H1 (cell line): ENCODE data around the gene MYOZ2. TPM values are rescaled to one million over a fixed set of nuclear protein-coding genes. Genes with fewer than 3 reads are reported as not detected.

Experiments
- CTCF ChIA-PET: fragments of 300-600 bp; sonication (Branson Sonifier 250); formaldehyde crosslinking; loops from one replicate; lab custom pipeline; 2021; ENCODE audit not compliant: partially characterized antibody; lab: Charles Lee
- POLR2A ChIA-PET: fragments of 300-600 bp; sonication (Branson Sonifier 250); formaldehyde crosslinking; loops from one replicate; lab custom pipeline; 2021; ENCODE audit warnings: inconsistent platforms; ENCODE audit not compliant: partially characterized antibody; lab: Charles Lee
- DNase-seq, 2 experiments: peaks; one replicate each; pipeline versions ENCODE4 v3.0.0 to v3.0.0-alpha.2; 2010 to 2022; ENCODE audit warnings: low spot score in 2 of 2, low read depth in 1 of 2, mixed read lengths in 1 of 2
- FAIRE-seq: peaks from 2 replicates; lab custom pipeline; 2011; peaks lifted over from hg19 to GRCh38; lab: Jason Lieb, UNC
- H2AFZ ChIP-seq: 2 replicates; pipeline ENCODE4 v1.8.1; 2012; ENCODE audit warnings: low read length, inconsistent platforms
- H2AK5ac ChIP-seq: 2 replicates; pipeline ENCODE4 v1.6.1; 2013; ENCODE audit warnings: low read depth, low read length
- H2BK120ac ChIP-seq: replicated peaks from 2 replicates; pipeline ENCODE3; 2013; ENCODE audit warnings: low read depth, low read length, inconsistent platforms
- H2BK12ac ChIP-seq: 2 replicates; pipeline ENCODE4 v1.6.1; 2013; ENCODE audit warnings: low read depth, low read length
- H2BK15ac ChIP-seq: 2 replicates; pipeline ENCODE4 v1.6.1; 2013; ENCODE audit warnings: low read length
- H2BK20ac ChIP-seq: 2 replicates; pipeline ENCODE4 v1.6.1; 2013; ENCODE audit warnings: low read length
- H2BK5ac ChIP-seq: 2 replicates; pipeline ENCODE4 v1.6.1; 2013; ENCODE audit warnings: low read depth, low read length
- H3K14ac ChIP-seq: 2 replicates; pipeline ENCODE4 v1.6.1; 2013; ENCODE audit warnings: inconsistent platforms; ENCODE audit not compliant: insufficient read length
- H3K18ac ChIP-seq: 2 replicates; pipeline ENCODE4 v1.6.1; 2013; ENCODE audit warnings: low read length; ENCODE audit errors: extremely low read depth
- H3K23ac ChIP-seq: 2 replicates; pipeline ENCODE4 v1.6.1; 2013; ENCODE audit warnings: inconsistent platforms; ENCODE audit not compliant: insufficient read length
- H3K23me2 ChIP-seq: 2 replicates; pipeline ENCODE4 v1.6.1; 2013; ENCODE audit warnings: low read depth, low read length
- H3K27ac ChIP-seq: 2 replicates; pipeline ENCODE4 v1.6.1; 2011; ENCODE audit warnings: low read depth, low read length, inconsistent platforms
- H3K27me3 ChIP-seq, 4 experiments: replicated peaks in 1 of 4; 1 replicate in 1 of 4; 2 replicates in 3 of 4; pipeline versions ENCODE4 v1.6.1 to v1.8.1; 2011 to 2013; ENCODE audit warnings: low read length in 3 of 4, mild to moderate bottlenecking in 3 of 4, inconsistent platforms in 2 of 4, mixed read lengths in 2 of 4, moderate library complexity in 1 of 4; ENCODE audit not compliant: control insufficient read depth in 3 of 4, insufficient read depth in 3 of 4; ENCODE audit errors: extremely low read depth in 1 of 4
- H3K36me3 ChIP-seq, 4 experiments: 2 replicates each; pipeline versions ENCODE4 v1.6.1 to v1.8.1; 2011 to 2013; ENCODE audit warnings: mild to moderate bottlenecking in 4 of 4, low read length in 3 of 4, moderate library complexity in 2 of 4, control low read depth in 1 of 4, inconsistent platforms in 1 of 4; ENCODE audit not compliant: insufficient read depth in 4 of 4, control insufficient read depth in 2 of 4
- H3K4ac ChIP-seq: replicated peaks from 2 replicates; pipeline ENCODE3; 2013; ENCODE audit warnings: low read length, low read depth, mixed read lengths, inconsistent platforms; ENCODE audit not compliant: insufficient read length
- H3K4me1 ChIP-seq, 4 experiments: replicated peaks in 1 of 4; 1 replicate in 1 of 4; 2 replicates in 3 of 4; pipeline versions ENCODE4 v1.6.1 to v1.8.1; 2011 to 2013; ENCODE audit warnings: low read length in 3 of 4, inconsistent platforms in 2 of 4, mixed read lengths in 1 of 4; ENCODE audit not compliant: insufficient read depth in 4 of 4, control insufficient read depth in 3 of 4
- H3K4me2 ChIP-seq, 2 experiments: 2 replicates each; pipeline versions ENCODE4 v1.6.1 to v1.8.1; 2011 to 2013; ENCODE audit warnings: low read depth in 2 of 2, low read length in 2 of 2, control low read depth in 1 of 2, inconsistent platforms in 1 of 2, mild to moderate bottlenecking in 1 of 2; ENCODE audit not compliant: insufficient read depth in 1 of 2
- H3K4me3 ChIP-seq, 4 experiments: fragments of 200-600, 300-600 bp in 1 of 4; sonication (generic), shearing (Covaris generic), sonication (Bioruptor Twin) in 1 of 4; 2 replicates each; pipeline versions ENCODE4 v1.5.1 to v1.8.1; 2011 to 2016; ENCODE audit warnings: low read length in 4 of 4, low read depth in 3 of 4, control low read depth in 2 of 4, inconsistent platforms in 2 of 4, mild to moderate bottlenecking in 2 of 4, mixed read lengths in 1 of 4, moderate library complexity in 1 of 4; ENCODE audit not compliant: insufficient read depth in 2 of 4; ENCODE audit errors: extremely low read depth in 1 of 4
- H3K56ac ChIP-seq: replicated peaks from 2 replicates; pipeline ENCODE3; 2013; ENCODE audit warnings: low read depth, mild to moderate bottlenecking, mixed read lengths, low read length, inconsistent platforms; ENCODE audit not compliant: insufficient read length
- H3K79me1 ChIP-seq: 2 replicates; pipeline ENCODE4 v1.6.1; 2013; ENCODE audit warnings: low read depth, low read length, control low read depth
- H3K79me2 ChIP-seq, 2 experiments: 2 replicates each; pipeline versions ENCODE4 v1.6.1 to v1.8.1; 2012 to 2013; ENCODE audit warnings: low read length in 2 of 2, mild to moderate bottlenecking in 2 of 2, inconsistent platforms in 1 of 2; ENCODE audit not compliant: insufficient read depth in 2 of 2, control insufficient read depth in 1 of 2
- H3K9ac ChIP-seq, 4 experiments: replicated peaks in 1 of 4; 1 replicate in 1 of 4; 2 replicates in 3 of 4; pipeline versions ENCODE4 v1.6.1 to v1.8.1; 2011 to 2013; ENCODE audit warnings: low read depth in 3 of 4, low read length in 3 of 4, control low read depth in 2 of 4, mild to moderate bottlenecking in 2 of 4, moderate library complexity in 2 of 4, inconsistent platforms in 1 of 4; ENCODE audit errors: extremely low read depth in 1 of 4
- H3K9me3 ChIP-seq, 2 experiments: 2 replicates each; pipeline versions ENCODE4 v1.6.1 to v1.8.1; 2012 to 2013; ENCODE audit warnings: mild to moderate bottlenecking in 2 of 2, moderate library complexity in 2 of 2, control low read depth in 1 of 2, inconsistent platforms in 1 of 2, low read depth in 1 of 2, low read length in 1 of 2, mixed read lengths in 1 of 2; ENCODE audit not compliant: insufficient read depth in 2 of 2
- H4K20me1 ChIP-seq, 2 experiments: replicated peaks in 1 of 2; 2 replicates each; pipeline versions ENCODE3 to v1.8.1; 2011 to 2013; ENCODE audit warnings: inconsistent platforms in 2 of 2, low read length in 2 of 2, mild to moderate bottlenecking in 1 of 2; ENCODE audit not compliant: insufficient read depth in 2 of 2, control insufficient read depth in 1 of 2
- H4K5ac ChIP-seq: 2 replicates; pipeline ENCODE4 v1.6.1; 2013; ENCODE audit warnings: low read length, low read depth, mixed read lengths, inconsistent platforms; ENCODE audit not compliant: insufficient read length
- H4K8ac ChIP-seq: 2 replicates; pipeline ENCODE4 v1.8.0; 2013; ENCODE audit warnings: mild to moderate bottlenecking, moderate library complexity, low read length, inconsistent platforms; ENCODE audit not compliant: insufficient read depth; ENCODE audit errors: extremely low read depth
- H4K91ac ChIP-seq: replicated peaks from 2 replicates; pipeline ENCODE3; 2013; ENCODE audit warnings: low read length, mixed read lengths, inconsistent platforms; ENCODE audit not compliant: insufficient read length
- ASH2L ChIP-seq: fragments of 200-600, 300-600 bp; sonication (generic); IDR thresholded peaks from one replicate; pipeline ENCODE4 v1.7.1; 2017; ENCODE audit warnings: low read length
- BRCA1 ChIP-seq: IDR thresholded peaks from 2 replicates; pipeline ENCODE4 v1.6.1; 2012; ENCODE audit warnings: low read depth, low read length, improper control_type of control experiment
- CREB1 ChIP-seq: IDR thresholded peaks from 2 replicates; pipeline ENCODE4 v1.6.1; 2012; ENCODE audit warnings: inconsistent platforms
- CTCF ChIP-seq, 3 experiments: IDR thresholded peaks; 1 replicate in 2 of 3; 2 replicates in 1 of 3; pipeline versions ENCODE4 v1.5.1 to v1.6.1; 2011; ENCODE audit warnings: low read length in 3 of 3, mild to moderate bottlenecking in 3 of 3, inconsistent platforms in 2 of 3, low read depth in 1 of 3, moderate library complexity in 1 of 3; ENCODE audit not compliant: insufficient read depth in 1 of 3; ENCODE audit errors: control extremely low read depth in 1 of 3
- GTF2F1 ChIP-seq: IDR thresholded peaks from 2 replicates; pipeline ENCODE4 v1.6.1; 2012; ENCODE audit warnings: low read depth, low read length, improper control_type of control experiment, borderline replicate concordance
- KDM1A ChIP-seq: fragments of 200-600, 300-600 bp; sonication (generic); IDR thresholded peaks from 2 replicates; pipeline ENCODE4 v1.7.1; 2016; ENCODE audit warnings: mild to moderate bottlenecking, low read length, borderline replicate concordance
- POLR2A ChIP-seq, 2 experiments: IDR thresholded peaks; 1 replicate in 1 of 2; 2 replicates in 1 of 2; pipeline ENCODE4 v1.6.1; 2011; ENCODE audit warnings: low read depth in 2 of 2, low read length in 2 of 2, mild to moderate bottlenecking in 2 of 2; ENCODE audit errors: control extremely low read depth in 1 of 2
- SIN3A ChIP-seq, 2 experiments: IDR thresholded peaks in 1 of 2; conservative IDR thresholded peaks in 1 of 2; 2 replicates each; pipeline ENCODE4 v1.6.1; 2011 to 2012; ENCODE audit warnings: low read length in 2 of 2, improper control_type of control experiment in 1 of 2, low read depth in 1 of 2, mild to moderate bottlenecking in 1 of 2
- SP1 ChIP-seq: IDR thresholded peaks from 2 replicates; pipeline ENCODE4 v1.6.1; 2011; ENCODE audit warnings: low read depth, low read length
- SP2 ChIP-seq: IDR thresholded peaks from 2 replicates; pipeline ENCODE4 v1.6.1; 2012; ENCODE audit warnings: mild to moderate bottlenecking, low read length, inconsistent platforms
- SRF ChIP-seq: IDR thresholded peaks from 2 replicates; pipeline ENCODE4 v1.6.1; 2011; ENCODE audit warnings: mild to moderate bottlenecking, low read depth, low read length, moderate library complexity
- TEAD4 ChIP-seq: IDR thresholded peaks from 2 replicates; pipeline ENCODE4 v1.6.1; 2012; ENCODE audit warnings: low read depth, low read length, inconsistent platforms, mixed read lengths
- YY1 ChIP-seq: IDR thresholded peaks from 2 replicates; pipeline ENCODE4 v1.6.1; 2011; ENCODE audit warnings: low read depth, mild to moderate bottlenecking, low read length
- ZNF274 ChIP-seq: IDR thresholded peaks from 2 replicates; pipeline ENCODE4 v1.7.0; 2012; ENCODE audit warnings: low read length, borderline replicate concordance; ENCODE audit errors: extremely low read depth
- WGBS, 2 experiments: shearing (Covaris generic) in 1 of 2; methylation state at CpG; one replicate each; pipeline versions ENCODE4 v1.1.6 to v1.1.7; 2013 to 2015; ENCODE audit warnings: low lambda C conversion rate in 2 of 2, mixed read lengths in 2 of 2, inconsistent platforms in 1 of 2, low coverage in 1 of 2, missing lambda C conversion rate in 1 of 2; ENCODE audit not compliant: insufficient replicate concordance in 2 of 2, insufficient coverage in 1 of 2, insufficient read length in 1 of 2; ENCODE audit errors: extremely low coverage in 1 of 2, missing lambda C conversion rate in 1 of 2; 5-methylcytosine and 5-hydroxymethylcytosine counted together
- polyA plus RNA-seq, 7 experiments: library from polyadenylated mRNA; depleted of rRNA in 3 of 7; stranded (reverse) in 5 of 7; unstranded in 2 of 7; fragments of >200 nt in 5 of 7; fragments of 200-250 nt in 2 of 7; gene quantifications; 1 replicate in 5 of 7; 2 replicates in 1 of 7; 4 replicates in 1 of 7; pipeline versions ENCODE4 v1.2.1 to v1.2.3, GENCODE V29; 2011 to 2013; ENCODE audit warnings: missing spikeins in 2 of 7, mixed read lengths in 2 of 7
- total RNA-seq: library from RNA; stranded (reverse); fragmentation: NEBNext Ultra II Directional; extraction: Animal tissue kit (Norgen Biotek cat#: 25700); gene quantifications from 2 replicates; pipeline ENCODE4 v1.2.1, GENCODE V29; 2021

The MYOZ2 gene
- total and polyA plus RNA-seq, 2 of the 8 experiments (the other 6 are each of a cell fraction or from before 2014, with no cell fraction given) = not detected

DNA sequence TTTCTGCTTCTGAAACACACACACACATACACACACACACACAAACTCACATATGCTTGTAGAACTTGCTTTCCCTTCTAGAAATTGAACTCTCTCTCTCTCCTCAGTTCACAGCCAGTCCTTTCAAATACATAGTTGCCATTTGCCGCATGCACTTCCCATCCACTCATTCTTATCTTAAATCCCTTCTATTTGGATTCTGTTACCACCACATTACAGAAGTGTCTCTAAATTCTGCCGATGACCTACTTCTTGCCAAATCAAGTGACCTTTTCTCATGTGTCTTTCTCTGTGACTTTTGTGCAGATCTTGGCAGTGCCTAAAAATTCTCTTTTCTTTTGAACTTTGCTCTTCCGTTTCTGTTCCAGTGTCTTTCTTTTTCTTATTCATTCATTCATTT lies 7.5 kb upstream of the MYOZ2 start:
- FAIRE-seq (no peak), DNase-seq (no peak)
- no peak overlapping the region for H4K5ac ChIP-seq
- no peaks in the 10 kb centered on the region for H3K23me2 ChIP-seq
- no peak overlapping the region for H3K4me3 ChIP-seq
- H3K14ac ChIP-seq = no peak overlapping the region
- H3K18ac ChIP-seq = no peak overlapping the region
- no peak overlapping the region for H2BK15ac ChIP-seq
- no peaks in the 10 kb centered on the region for H4K20me1 ChIP-seq
- H3K4ac ChIP-seq = no peak overlapping the region
- H3K56ac ChIP-seq = no peak overlapping the region
- no peak overlapping the region for H3K27ac ChIP-seq
- WGBS, 2 experiments = 96% methylated on average over 3 of the region's 3 CpGs; no CpG with 5 or more reads in 1 of the 2 experiments
- no peak overlapping the region for H3K9ac ChIP-seq
- H2AK5ac ChIP-seq = no peak overlapping the region
- no peak overlapping the region for H3K4me2 ChIP-seq
- no peak overlapping the region for H2BK120ac ChIP-seq
- no peak overlapping the region for H3K23ac ChIP-seq
- no peaks in the 10 kb centered on the region; a peak in 1 of 4 replicates for H3K9me3 ChIP-seq
- no peaks in the 10 kb centered on the region; a peak in 1 of 7 replicates for H3K4me1 ChIP-seq
- no peaks in the 10 kb centered on the region for H3K27me3 ChIP-seq
- no peaks in the 10 kb centered on the region for H3K79me1 ChIP-seq
- no peak overlapping the region for H4K91ac ChIP-seq
- H2BK5ac ChIP-seq = no peak overlapping the region
- no peak overlapping the region for H4K8ac ChIP-seq
- H3K79me2 ChIP-seq = no peaks in the 10 kb centered on the region
- no peak overlapping the region for H2BK20ac ChIP-seq
- H2AFZ ChIP-seq = no peak overlapping the region
- ChIA-PET POLR2A (no interaction called here), CTCF (no interaction called here)
- H2BK12ac ChIP-seq = no peak overlapping the region
- no peaks in the 10 kb centered on the region for H3K36me3 ChIP-seq
- TF ChIP-seq KDM1A (no peak), SRF (no peak), GTF2F1 (no peak), TEAD4 (no peak), CREB1 (no peak), SP1 (no peak), SP2 (no peak), BRCA1 (no peak), ZNF274 (no peak), YY1 (no peak), POLR2A (IDR thresholded peaks at IDR 0.05; ENCODE audit: control extremely low read depth in 1 of 2, low read depth in 2 of 2, low read length in 2 of 2) (no peak), ASH2L (no peak), CTCF (IDR thresholded peaks at IDR 0.05; ENCODE audit: control extremely low read depth in 1 of 3, insufficient read depth in 1 of 3, low read depth in 1 of 3, low read length in 3 of 3) (no peak), SIN3A (conservative IDR thresholded peaks at IDR 0.05 in 1 of 2, IDR thresholded peaks at IDR 0.05 in 1 of 2; ENCODE audit: low read depth in 1 of 2, low read length in 2 of 2) (no peak)
